ENCODE measurements around the gene PRKAG2.

Gene PRKAG2

DNA sequence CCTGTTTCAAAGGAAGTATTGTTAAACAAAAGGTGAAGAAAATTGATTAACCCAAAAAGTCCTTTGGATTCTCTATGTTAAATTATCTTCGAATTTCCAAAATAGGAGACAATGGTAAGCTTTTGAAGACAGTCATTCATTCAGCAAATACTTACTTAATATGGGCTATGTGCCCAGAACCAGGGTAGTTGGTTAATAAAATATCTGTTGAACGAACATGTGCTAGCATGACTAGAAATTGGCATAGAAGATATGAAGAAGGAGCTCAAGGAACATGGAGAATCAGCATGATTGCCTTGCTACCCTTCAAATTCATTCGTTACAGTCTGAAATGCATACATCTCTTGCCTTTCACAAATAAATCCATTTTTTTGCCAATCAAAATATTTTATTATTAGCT is 234.2 kb downstream of the PRKAG2 start:
- Histone ChIP-seq H3K9me3 (ENCODE audit: control insufficient read depth in 5 of 5, low read length in 5 of 5) (peaks cover 0 to 4% (median 0%) of the 10 kb centered on the region in 5 donors), H3K4me3 (ENCODE audit: low read depth in 1 of 5, low read length in 5 of 5) (no peak overlapping the region), H3K27me3 (ENCODE audit: control insufficient read depth in 5 of 5, insufficient read depth in 4 of 5, low read length in 5 of 5) (no peaks in the 10 kb centered on the region), H3K9ac (ENCODE audit: low read length in 5 of 5) (no peak overlapping the region), H3K36me3 (ENCODE audit: control insufficient read depth in 5 of 5, insufficient read depth in 5 of 5, low read length in 5 of 5) (peaks cover 0 to 2% (median 0%) of the 10 kb centered on the region in 5 donors), H3K4me1 (ENCODE audit: control insufficient read depth in 5 of 5, insufficient read depth in 5 of 5, low read length in 5 of 5) (peaks cover 0 to 7% (median 0%) of the 10 kb centered on the region in 5 donors), H3K27ac (ENCODE audit: low read depth, low read length) (no peak overlapping the region)

DNA sequence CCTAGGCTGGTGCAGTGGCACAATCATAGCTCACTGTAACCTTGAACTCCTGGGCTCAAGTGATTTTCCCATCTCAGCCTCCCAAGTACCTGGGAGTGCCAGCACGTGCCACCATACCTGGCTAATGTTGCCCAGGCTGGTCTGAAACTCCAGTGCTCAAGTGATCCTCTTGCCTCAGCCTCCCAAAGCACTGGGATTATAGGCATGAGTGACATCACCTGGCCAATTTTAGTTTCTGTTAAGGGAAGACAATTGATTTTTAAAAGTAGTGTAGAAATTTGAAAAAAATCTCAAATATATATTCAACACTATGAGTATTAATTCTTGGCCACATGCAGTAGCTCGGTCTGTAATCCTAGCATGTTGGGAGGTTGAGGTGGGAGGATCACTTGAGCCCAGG is 235.3 kb downstream of the PRKAG2 start:
- no peaks in the 10 kb centered on the region for H3K27me3 ChIP-seq (ENCODE audit: control insufficient read depth in 5 of 5, insufficient read depth in 4 of 5, low read length in 5 of 5)
- peaks cover 0 to 4% (median 0%) of the 10 kb centered on the region in 5 donors for H3K9me3 ChIP-seq (ENCODE audit: control insufficient read depth in 5 of 5, low read length in 5 of 5)
- H3K27ac ChIP-seq (ENCODE audit: low read depth, low read length): no peak overlapping the region
- no peak overlapping the region for H3K4me3 ChIP-seq (ENCODE audit: low read depth in 1 of 5, low read length in 5 of 5)
- no peak overlapping the region for H3K9ac ChIP-seq (ENCODE audit: low read length in 5 of 5)
- peaks cover 0 to 2% (median 0%) of the 10 kb centered on the region in 5 donors for H3K36me3 ChIP-seq (ENCODE audit: control insufficient read depth in 5 of 5, insufficient read depth in 5 of 5, low read length in 5 of 5)
- peaks cover 0 to 7% (median 0%) of the 10 kb centered on the region in 5 donors for H3K4me1 ChIP-seq (ENCODE audit: control insufficient read depth in 5 of 5, insufficient read depth in 5 of 5, low read length in 5 of 5)

GRCh38 chr7:151637781-151638261 is 239.1 kb downstream of the PRKAG2 start:
- no peak overlapping the region for H3K9ac ChIP-seq (ENCODE audit: low read length in 5 of 5)
- H3K4me1 ChIP-seq (ENCODE audit: control insufficient read depth in 5 of 5, insufficient read depth in 5 of 5, low read length in 5 of 5): peaks cover 0 to 11% (median 3%) of the 10 kb centered on the region in 5 donors
- H3K27ac ChIP-seq (ENCODE audit: low read depth, low read length): no peak overlapping the region
- H3K9me3 ChIP-seq (ENCODE audit: control insufficient read depth in 5 of 5, low read length in 5 of 5): peaks cover 0 to 3% (median 0%) of the 10 kb centered on the region in 5 donors
- H3K36me3 ChIP-seq (ENCODE audit: control insufficient read depth in 5 of 5, insufficient read depth in 5 of 5, low read length in 5 of 5): peaks cover 0 to 2% (median 0%) of the 10 kb centered on the region in 5 donors
- no peaks in the 10 kb centered on the region for H3K27me3 ChIP-seq (ENCODE audit: control insufficient read depth in 5 of 5, insufficient read depth in 4 of 5, low read length in 5 of 5)
- H3K4me3 ChIP-seq (ENCODE audit: low read depth in 1 of 5, low read length in 5 of 5): no peak overlapping the region

GRCh38 chr7:151634643-151635042 is 242.3 kb downstream of the PRKAG2 start:
- H3K4me3 ChIP-seq (ENCODE audit: low read depth in 1 of 5, low read length in 5 of 5): no peak overlapping the region
- peaks cover 0 to 24% (median 17%) of the 10 kb centered on the region in 5 donors for H3K4me1 ChIP-seq (ENCODE audit: control insufficient read depth in 5 of 5, insufficient read depth in 5 of 5, low read length in 5 of 5)
- no peak overlapping the region for H3K9ac ChIP-seq (ENCODE audit: low read length in 5 of 5)
- H3K9me3 ChIP-seq (ENCODE audit: control insufficient read depth in 5 of 5, low read length in 5 of 5): peaks cover 0 to 3% (median 0%) of the 10 kb centered on the region in 5 donors
- no peak overlapping the region for H3K27ac ChIP-seq (ENCODE audit: low read depth, low read length)
- H3K27me3 ChIP-seq (ENCODE audit: control insufficient read depth in 5 of 5, insufficient read depth in 4 of 5, low read length in 5 of 5): no peaks in the 10 kb centered on the region
- H3K36me3 ChIP-seq (ENCODE audit: control insufficient read depth in 5 of 5, insufficient read depth in 5 of 5, low read length in 5 of 5): peaks cover 0 to 2% (median 0%) of the 10 kb centered on the region in 5 donors

- H3K9me3 ChIP-seq (ENCODE audit: control insufficient read depth in 5 of 5, low read length in 5 of 5): peaks cover 0 to 3% (median 0%) of the 10 kb centered on the region in 5 donors
- peak overlapping the region; percentile 81 for H3K27ac ChIP-seq (ENCODE audit: low read depth, low read length)
- no peaks in the 10 kb centered on the region for H3K27me3 ChIP-seq (ENCODE audit: control insufficient read depth in 5 of 5, insufficient read depth in 4 of 5, low read length in 5 of 5)
- no peak overlapping the region for H3K9ac ChIP-seq (ENCODE audit: low read length in 5 of 5)
- H3K4me1 ChIP-seq (ENCODE audit: control insufficient read depth in 5 of 5, insufficient read depth in 5 of 5, low read length in 5 of 5): peaks cover 0 to 24% (median 16%) of the 10 kb centered on the region in 5 donors
- H3K4me3 ChIP-seq (ENCODE audit: low read depth in 1 of 5, low read length in 5 of 5): peak overlapping the region in 1 of 5 donors; percentile 69
- H3K36me3 ChIP-seq (ENCODE audit: control insufficient read depth in 5 of 5, insufficient read depth in 5 of 5, low read length in 5 of 5): no peaks in the 10 kb centered on the region
These were observed 243.5 kb downstream of the PRKAG2 start for GRCh38 chr7:151633516-151633812.

GRCh38 chr7:151632750-151633515 is 244.0 kb downstream of the PRKAG2 start:
- Histone ChIP-seq H3K9me3 (ENCODE audit: control insufficient read depth in 5 of 5, low read length in 5 of 5) (peaks cover 0 to 3% (median 0%) of the 10 kb centered on the region in 5 donors), H3K27me3 (ENCODE audit: control insufficient read depth in 5 of 5, insufficient read depth in 4 of 5, low read length in 5 of 5) (no peaks in the 10 kb centered on the region), H3K4me3 (ENCODE audit: low read depth in 1 of 5, low read length in 5 of 5) (peak overlapping the region; percentile 65 to 77 (median 69)), H3K36me3 (ENCODE audit: control insufficient read depth in 5 of 5, insufficient read depth in 5 of 5, low read length in 5 of 5) (no peaks in the 10 kb centered on the region), H3K9ac (ENCODE audit: low read length in 5 of 5) (peak overlapping the region in 4 of 5 donors; percentile 66 to 78 (median 72)), H3K4me1 (ENCODE audit: control insufficient read depth in 5 of 5, insufficient read depth in 5 of 5, low read length in 5 of 5) (peaks cover 0 to 23% (median 16%) of the 10 kb centered on the region in 5 donors), H3K27ac (ENCODE audit: low read depth, low read length) (peak overlapping the region; percentile 81)

GRCh38 chr7:151631953-151632749 is 244.8 kb downstream of the PRKAG2 start:
- Histone ChIP-seq H3K36me3 (ENCODE audit: control insufficient read depth in 5 of 5, insufficient read depth in 5 of 5, low read length in 5 of 5) (no peaks in the 10 kb centered on the region), H3K27ac (ENCODE audit: low read depth, low read length) (peak overlapping the region; percentile 81), H3K9me3 (ENCODE audit: control insufficient read depth in 5 of 5, low read length in 5 of 5) (peaks cover 0 to 3% (median 0%) of the 10 kb centered on the region in 5 donors), H3K9ac (ENCODE audit: low read length in 5 of 5) (peak overlapping the region in 4 of 5 donors; percentile 73 to 79 (median 77)), H3K27me3 (ENCODE audit: control insufficient read depth in 5 of 5, insufficient read depth in 4 of 5, low read length in 5 of 5) (no peaks in the 10 kb centered on the region), H3K4me1 (ENCODE audit: control insufficient read depth in 5 of 5, insufficient read depth in 5 of 5, low read length in 5 of 5) (peaks cover 0 to 21% (median 16%) of the 10 kb centered on the region in 5 donors), H3K4me3 (ENCODE audit: low read depth in 1 of 5, low read length in 5 of 5) (peak overlapping the region; percentile 74 to 78 (median 77))

DNA sequence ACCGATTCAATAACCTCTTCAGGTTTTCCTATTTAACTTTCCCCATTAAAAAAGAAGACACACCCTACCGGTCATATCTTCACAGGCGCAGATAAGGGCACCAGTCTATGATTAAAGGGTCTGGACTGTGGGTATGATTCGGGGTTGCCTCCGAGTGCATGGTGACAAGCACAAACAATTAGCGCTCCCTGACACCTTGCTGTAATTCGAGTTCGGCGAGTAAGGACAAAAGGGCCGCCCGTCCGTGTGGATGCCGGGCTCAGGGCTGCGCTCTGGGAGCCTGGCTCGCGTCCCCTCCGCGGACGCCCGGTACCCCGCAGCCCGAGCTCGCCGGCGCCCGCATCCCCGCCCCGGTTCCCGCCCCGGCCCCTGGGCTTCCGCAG is 245.4 kb downstream of the PRKAG2 start:
- Histone ChIP-seq H3K4me1 (ENCODE audit: control insufficient read depth in 5 of 5, insufficient read depth in 5 of 5, low read length in 5 of 5) (peaks cover 0 to 21% (median 16%) of the 10 kb centered on the region in 5 donors), H3K36me3 (ENCODE audit: control insufficient read depth in 5 of 5, insufficient read depth in 5 of 5, low read length in 5 of 5) (no peaks in the 10 kb centered on the region), H3K9ac (ENCODE audit: low read length in 5 of 5) (peak overlapping the region; percentile 71 to 79 (median 73)), H3K27me3 (ENCODE audit: control insufficient read depth in 5 of 5, insufficient read depth in 4 of 5, low read length in 5 of 5) (no peaks in the 10 kb centered on the region), H3K27ac (ENCODE audit: low read depth, low read length) (peak overlapping the region; percentile 46), H3K9me3 (ENCODE audit: control insufficient read depth in 5 of 5, low read length in 5 of 5) (peaks cover 0 to 3% (median 0%) of the 10 kb centered on the region in 5 donors), H3K4me3 (ENCODE audit: low read depth in 1 of 5, low read length in 5 of 5) (peak overlapping the region; percentile 74 to 78 (median 77))

GRCh38 chr7:151630851-151631569 is 245.9 kb downstream of the PRKAG2 start:
- H3K4me1 ChIP-seq (ENCODE audit: control insufficient read depth in 5 of 5, insufficient read depth in 5 of 5, low read length in 5 of 5): peaks cover 0 to 21% (median 16%) of the 10 kb centered on the region in 5 donors
- no peaks in the 10 kb centered on the region for H3K27me3 ChIP-seq (ENCODE audit: control insufficient read depth in 5 of 5, insufficient read depth in 4 of 5, low read length in 5 of 5)
- H3K9me3 ChIP-seq (ENCODE audit: control insufficient read depth in 5 of 5, low read length in 5 of 5): peaks cover 0 to 3% (median 0%) of the 10 kb centered on the region in 5 donors
- H3K9ac ChIP-seq (ENCODE audit: low read length in 5 of 5): peak overlapping the region; percentile 71 to 79 (median 73)
- no peaks in the 10 kb centered on the region for H3K36me3 ChIP-seq (ENCODE audit: control insufficient read depth in 5 of 5, insufficient read depth in 5 of 5, low read length in 5 of 5)
- H3K27ac ChIP-seq (ENCODE audit: low read depth, low read length): peak overlapping the region; percentile 46
- H3K4me3 ChIP-seq (ENCODE audit: low read depth in 1 of 5, low read length in 5 of 5): peak overlapping the region; percentile 74 to 78 (median 77)
